Measurements from ENCODE around the gene CSMD2. TPM values are rescaled to one million over a fixed set of nuclear protein-coding genes. Genes with fewer than 3 reads are reported as not detected.

The CSMD2 gene
- total RNA-seq, 6 experiments from 2014 or later = under 0.01 to 0.19 (median 0.09) TPM; not detected in 1

DNA sequence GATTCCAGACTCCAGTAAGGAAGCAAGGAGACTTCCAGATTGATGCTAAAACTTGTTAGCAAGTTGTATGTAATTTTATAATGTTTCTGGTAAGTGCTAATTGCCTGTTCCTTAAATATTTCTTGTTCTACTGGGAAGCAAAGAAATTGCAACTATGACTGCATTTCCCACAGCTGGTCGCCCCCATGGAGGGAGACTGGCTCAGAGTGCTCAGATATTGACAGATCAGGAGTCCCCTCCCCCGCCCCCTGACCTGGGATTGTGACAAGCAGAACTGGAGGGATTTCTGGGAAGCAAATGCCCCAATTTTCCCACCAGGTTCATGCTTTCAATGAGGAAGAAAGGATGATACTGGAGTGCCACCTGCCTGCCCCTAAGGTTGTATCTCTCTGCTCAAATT is 383.4 kb downstream of the CSMD2 start:
- WGBS (ENCODE audit: insufficient coverage, low coverage, low lambda C conversion rate, missing lambda C conversion rate) = 58% methylated on average over 2 of the region's 2 CpGs
- Histone ChIP-seq H3K36me3 (no peaks in the 10 kb centered on the region), H3K9me3 (no peaks in the 10 kb centered on the region), H3K27ac (no peak overlapping the region), H3K4me3 (no peak overlapping the region), H3K4me1 (no peaks in the 10 kb centered on the region), H3K27me3 (no peaks in the 10 kb centered on the region)
- DNase-seq (no peak), ATAC-seq (no peak)
- intact Hi-C loops (cut with DNase I) = no loop called here
- TF ChIP-seq POLR2A (IDR thresholded peaks at IDR 0.05) = no peak
- no peak for TF ChIP-seq CTCF (IDR thresholded peaks at IDR 0.05)

DNA sequence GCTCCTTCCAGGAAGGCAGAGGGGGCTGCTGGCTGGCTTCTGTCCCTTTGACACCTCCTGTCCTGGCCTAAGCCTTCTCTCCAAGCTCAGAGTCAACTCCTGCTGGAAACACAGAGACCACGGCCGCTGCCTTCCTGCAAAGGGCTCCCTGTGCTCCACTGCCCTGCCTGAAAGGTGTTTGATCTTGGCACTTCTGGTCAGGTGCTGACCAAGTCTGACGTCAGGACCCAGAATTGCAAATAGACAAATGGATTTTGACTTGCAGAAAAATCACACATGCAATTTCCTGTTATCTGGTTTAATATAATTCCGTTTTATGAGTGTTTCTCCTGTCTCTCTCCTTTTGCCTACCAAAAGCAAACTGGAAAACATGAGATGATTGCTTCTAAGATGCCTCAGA is 387.7 kb downstream of the CSMD2 start:
- no peaks in the 10 kb centered on the region for H3K27me3 ChIP-seq
- H3K9me3 ChIP-seq = no peaks in the 10 kb centered on the region
- no peaks in the 10 kb centered on the region for H3K36me3 ChIP-seq
- no peak overlapping the region for H3K4me3 ChIP-seq
- no peak for ATAC-seq
- no peaks in the 10 kb centered on the region for H3K4me1 ChIP-seq
- WGBS (ENCODE audit: insufficient coverage, low coverage, low lambda C conversion rate, missing lambda C conversion rate) = 27% methylated on average over 2 of the region's 4 CpGs
- no peak for DNase-seq
- TF ChIP-seq POLR2A (IDR thresholded peaks at IDR 0.05) (no peak), CTCF (IDR thresholded peaks at IDR 0.05) (no peak)
- no peak overlapping the region for H3K27ac ChIP-seq
- intact Hi-C loops (cut with DNase I) = no loop called here

GRCh38 chr1:33768821-33769220 is 396.2 kb downstream of the CSMD2 start:
- Histone ChIP-seq H3K4me1 (no peaks in the 10 kb centered on the region), H3K27ac (no peak overlapping the region), H3K4me3 (no peak overlapping the region), H3K36me3 (no peaks in the 10 kb centered on the region), H3K9me3 (no peaks in the 10 kb centered on the region), H3K27me3 (no peaks in the 10 kb centered on the region)
- TF ChIP-seq POLR2A (IDR thresholded peaks at IDR 0.05) (no peak), CTCF (IDR thresholded peaks at IDR 0.05) (no peak)
- DNase-seq (no peak), ATAC-seq (no peak)
- 13% methylated on average over 2 of the region's 2 CpGs for WGBS (ENCODE audit: insufficient coverage, low coverage, low lambda C conversion rate, missing lambda C conversion rate)
- intact Hi-C loops (cut with DNase I) = no loop called here

GRCh38 chr1:33768106-33768505 is 396.9 kb downstream of the CSMD2 start:
- DNase-seq (no peak), ATAC-seq (no peak)
- no peaks in the 10 kb centered on the region for H3K27me3 ChIP-seq
- WGBS (ENCODE audit: insufficient coverage, low coverage, low lambda C conversion rate, missing lambda C conversion rate) = 21% methylated on average over 2 of the region's 2 CpGs
- intact Hi-C loops (cut with DNase I) = no loop called here
- no peaks in the 10 kb centered on the region for H3K9me3 ChIP-seq
- no peak overlapping the region for H3K4me3 ChIP-seq
- H3K36me3 ChIP-seq = no peaks in the 10 kb centered on the region
- no peak for TF ChIP-seq CTCF (IDR thresholded peaks at IDR 0.05)
- TF ChIP-seq POLR2A (IDR thresholded peaks at IDR 0.05) = no peak
- no peak overlapping the region for H3K27ac ChIP-seq
- no peaks in the 10 kb centered on the region for H3K4me1 ChIP-seq

DNA sequence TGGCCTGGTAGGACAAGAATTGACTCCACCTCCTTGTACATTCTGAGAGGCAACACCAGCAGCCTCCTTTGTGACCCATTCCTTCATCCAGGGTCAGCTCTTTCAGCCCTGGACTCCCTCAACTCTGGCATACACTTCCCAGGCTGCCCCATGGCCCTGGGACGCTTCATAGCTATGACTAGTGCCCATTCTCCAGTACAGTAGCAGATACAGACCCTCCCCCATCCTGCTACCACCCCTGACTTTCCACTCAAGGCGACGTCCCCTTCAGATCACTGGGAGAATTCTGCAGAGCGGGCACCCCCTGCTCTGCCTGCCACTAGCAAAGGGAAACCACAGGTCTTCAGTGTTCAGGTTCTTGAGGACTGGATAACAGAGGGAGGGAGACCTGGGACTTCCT is 400.9 kb downstream of the CSMD2 start:
- no peak for TF ChIP-seq CTCF (IDR thresholded peaks at IDR 0.05)
- no peak for TF ChIP-seq POLR2A (IDR thresholded peaks at IDR 0.05)
- no peaks in the 10 kb centered on the region for H3K4me1 ChIP-seq
- no peaks in the 10 kb centered on the region for H3K27me3 ChIP-seq
- H3K9me3 ChIP-seq = no peaks in the 10 kb centered on the region
- intact Hi-C loops (cut with DNase I) = no loop called here
- H3K27ac ChIP-seq = no peak overlapping the region
- no peak overlapping the region for H3K4me3 ChIP-seq
- no peaks in the 10 kb centered on the region for H3K36me3 ChIP-seq
- WGBS (ENCODE audit: insufficient coverage, low coverage, low lambda C conversion rate, missing lambda C conversion rate) = 69% methylated on average over 3 of the region's 4 CpGs
- no peak for ATAC-seq
- DNase-seq = no peak
